ENCODE data around the gene SLC26A9. TPM values are rescaled to one million over a fixed set of nuclear protein-coding genes. Genes with fewer than 3 reads are reported as not detected.

The SLC26A9 gene
- polyA plus RNA-seq, 6 donors from 2014 or later = not detected

DNA sequence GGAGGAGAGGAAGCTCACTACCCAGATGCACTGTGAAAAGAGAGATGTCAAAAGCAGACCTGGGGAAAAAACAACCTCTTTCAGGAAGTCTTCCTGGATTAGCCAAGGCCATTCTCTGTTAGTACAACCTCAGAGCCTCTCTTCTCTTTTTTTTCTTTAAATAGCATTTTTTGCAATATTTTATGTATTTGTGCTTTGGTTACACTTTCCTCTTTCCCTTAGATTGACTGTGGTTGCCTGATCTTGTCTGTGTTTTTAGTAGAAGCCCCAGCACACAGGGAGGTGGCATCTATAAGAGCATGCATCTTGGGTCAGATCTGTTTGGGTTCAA, 18.8 kb downstream of the SLC26A9 start:
- peaks cover 0 to 8% (median 0%) of the 10 kb centered on the region in 3 donors for H3K27me3 Mint-ChIP-seq
- DNase-seq (no peak), ATAC-seq (ENCODE audit: low read depth in 2 of 2) (no peak)
- H3K9me3 Mint-ChIP-seq = no peaks in the 10 kb centered on the region
- H3K4me1 Mint-ChIP-seq = peaks cover 0 to 4% (median 0%) of the 10 kb centered on the region in 3 donors
- H3K36me3 Mint-ChIP-seq = no peaks in the 10 kb centered on the region
- no peak overlapping the region for H3K27ac Mint-ChIP-seq
- no peak overlapping the region for H3K4me3 Mint-ChIP-seq

GRCh38 chr1:205923651-205924459, 19.4 kb downstream of the SLC26A9 start:
- no peak for DNase-seq
- ATAC-seq (ENCODE audit: low read depth in 2 of 2) = no peak
- Mint-ChIP-seq H3K36me3 (no peaks in the 10 kb centered on the region), H3K27ac (no peak overlapping the region), H3K9me3 (no peaks in the 10 kb centered on the region), H3K27me3 (peaks cover 0 to 13% (median 3%) of the 10 kb centered on the region in 3 donors), H3K4me3 (no peak overlapping the region), H3K4me1 (peaks cover 0 to 4% (median 0%) of the 10 kb centered on the region in 3 donors)

- peaks cover 0 to 4% (median 0%) of the 10 kb centered on the region in 3 donors for H3K4me1 Mint-ChIP-seq
- no peak overlapping the region for H3K27ac Mint-ChIP-seq
- no peak overlapping the region for H3K4me3 Mint-ChIP-seq
- no peaks in the 10 kb centered on the region for H3K9me3 Mint-ChIP-seq
- ATAC-seq (ENCODE audit: low read depth in 2 of 2) (no peak), DNase-seq (no peak)
- no peaks in the 10 kb centered on the region for H3K36me3 Mint-ChIP-seq
- peaks cover 0 to 15% (median 5%) of the 10 kb centered on the region in 3 donors for H3K27me3 Mint-ChIP-seq
These were observed 20.4 kb downstream of the SLC26A9 start for GRCh38 chr1:205922806-205923205.

GRCh38 chr1:205922314-205922713, 20.9 kb downstream of the SLC26A9 start:
- peaks cover 0 to 15% (median 5%) of the 10 kb centered on the region in 3 donors for H3K27me3 Mint-ChIP-seq
- H3K4me1 Mint-ChIP-seq = peaks cover 0 to 4% (median 0%) of the 10 kb centered on the region in 3 donors
- DNase-seq (no peak), ATAC-seq (ENCODE audit: low read depth in 2 of 2) (no peak)
- no peak overlapping the region for H3K27ac Mint-ChIP-seq
- no peaks in the 10 kb centered on the region for H3K36me3 Mint-ChIP-seq
- no peaks in the 10 kb centered on the region for H3K9me3 Mint-ChIP-seq
- no peak overlapping the region for H3K4me3 Mint-ChIP-seq

DNA sequence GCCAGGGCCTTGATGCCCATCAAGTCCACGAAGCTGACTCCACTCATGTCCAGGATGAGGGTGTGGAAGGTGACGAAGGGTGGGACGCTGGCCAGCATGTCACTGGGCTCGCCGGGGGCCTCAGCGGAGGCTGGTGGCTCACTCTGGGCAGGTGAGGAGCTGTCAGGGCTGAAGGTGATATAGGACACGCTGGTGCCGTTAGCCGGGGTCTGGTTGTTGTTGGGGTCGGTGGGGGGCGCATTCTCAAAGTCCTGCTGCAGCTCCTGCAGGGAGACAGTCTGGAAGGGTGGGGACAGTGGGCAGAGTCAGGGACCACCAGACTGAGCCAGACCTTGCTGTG, 21.7 kb downstream of the SLC26A9 start:
- peaks cover 0 to 15% (median 5%) of the 10 kb centered on the region in 3 donors for H3K27me3 Mint-ChIP-seq
- no peak overlapping the region for H3K4me3 Mint-ChIP-seq
- no peaks in the 10 kb centered on the region for H3K36me3 Mint-ChIP-seq
- H3K9me3 Mint-ChIP-seq = no peaks in the 10 kb centered on the region
- no peak overlapping the region for H3K27ac Mint-ChIP-seq
- DNase-seq (no peak), ATAC-seq (ENCODE audit: low read depth in 2 of 2) (no peak)
- H3K4me1 Mint-ChIP-seq = peaks cover 0 to 4% (median 0%) of the 10 kb centered on the region in 3 donors

DNA sequence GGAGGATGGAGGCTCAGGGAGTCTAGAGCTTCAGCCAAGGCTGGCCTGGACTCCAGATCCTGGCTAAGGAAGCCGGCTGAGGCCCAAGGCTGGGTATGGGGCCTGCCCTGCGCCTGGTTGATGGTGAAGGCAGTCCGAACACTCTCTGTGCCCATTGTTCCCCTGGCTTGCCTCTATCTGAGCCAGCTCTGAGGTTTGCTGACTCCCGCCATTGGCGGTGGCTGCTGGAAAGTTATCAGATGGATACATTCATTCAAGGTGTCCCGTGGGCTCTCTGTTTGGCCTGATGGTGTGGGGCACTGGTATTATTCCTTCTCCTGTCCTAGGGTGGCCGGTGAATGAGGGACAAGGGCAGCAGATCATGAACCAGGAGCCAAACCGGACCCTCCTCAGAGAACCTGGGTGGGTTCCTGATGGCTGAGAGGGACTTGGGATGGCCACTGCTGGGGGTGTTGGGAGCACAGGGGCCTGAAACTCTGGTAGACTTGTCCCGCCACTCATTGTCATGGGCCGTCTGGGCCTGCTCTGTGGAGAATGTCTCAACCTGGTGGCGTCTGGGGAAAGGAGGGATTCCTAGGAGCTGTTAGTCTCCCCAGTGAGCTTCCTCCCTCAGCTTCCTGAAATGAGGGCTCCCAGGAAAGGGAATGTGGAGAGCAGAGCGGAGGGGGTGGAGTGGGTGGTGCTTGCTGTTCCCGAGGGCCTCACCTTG, 22.2 kb downstream of the SLC26A9 start:
- DNase-seq (no peak), ATAC-seq (ENCODE audit: low read depth in 2 of 2) (no peak)
- no peak overlapping the region for H3K4me3 Mint-ChIP-seq

GRCh38 chr1:205920159-205920558, 23.1 kb downstream of the SLC26A9 start:
- Mint-ChIP-seq H3K9me3 (no peaks in the 10 kb centered on the region), H3K4me3 (no peak overlapping the region), H3K4me1 (peaks cover 0 to 4% (median 0%) of the 10 kb centered on the region in 3 donors), H3K27me3 (peaks cover 0 to 15% (median 5%) of the 10 kb centered on the region in 3 donors), H3K36me3 (no peaks in the 10 kb centered on the region), H3K27ac (peak overlapping the region in 1 of 6 donors; percentile 59)
- no peak for DNase-seq
- no peak for ATAC-seq (ENCODE audit: low read depth in 2 of 2)

More for the DNA sequence above, 22.2 kb downstream of the SLC26A9 start:
- Mint-ChIP-seq H3K4me1 (peaks cover 0 to 4% (median 0%) of the 10 kb centered on the region in 3 donors), H3K9me3 (no peaks in the 10 kb centered on the region), H3K27me3 (peaks cover 0 to 15% (median 5%) of the 10 kb centered on the region in 3 donors), H3K27ac (peak overlapping the region in 2 of 6 donors; percentile 22 to 36), H3K36me3 (no peaks in the 10 kb centered on the region)

DNA sequence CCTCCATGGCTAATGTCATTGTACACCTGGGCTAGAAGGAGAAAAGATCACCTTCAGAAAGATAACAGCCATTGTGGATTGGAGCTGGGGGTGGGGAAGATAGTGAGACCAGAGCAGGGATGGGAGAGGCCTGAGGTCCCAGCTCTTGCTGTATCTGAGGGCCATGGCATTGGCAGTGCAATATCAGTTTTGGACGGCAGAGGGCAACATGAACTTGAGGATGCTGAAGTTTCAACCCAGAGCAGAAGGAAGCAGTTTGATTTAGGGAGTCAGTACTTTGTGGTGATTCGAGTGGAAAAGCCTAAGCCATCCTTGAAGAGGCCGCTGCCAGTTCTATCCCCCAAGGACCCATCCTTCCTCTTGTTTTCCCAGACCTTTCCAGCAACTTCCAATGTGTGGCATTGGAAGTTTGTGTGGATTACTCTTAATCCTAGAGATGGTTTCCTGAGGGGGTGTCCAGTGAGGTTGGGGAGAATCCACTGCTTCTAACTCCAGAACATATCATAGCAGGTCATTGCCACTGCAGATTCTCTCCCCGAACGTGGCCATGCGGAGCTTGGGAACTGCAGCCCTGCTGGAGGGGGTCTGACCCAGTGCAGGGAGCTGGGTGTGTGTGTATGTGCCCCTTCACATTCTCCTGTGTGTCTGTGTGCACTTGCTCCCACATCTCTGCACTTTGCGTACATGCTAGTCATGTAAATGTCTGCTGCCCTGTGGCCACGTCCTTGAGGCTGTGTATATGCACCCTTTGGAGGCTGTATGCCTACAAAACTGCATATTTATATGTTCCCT, 24.1 kb downstream of the SLC26A9 start:
- no peaks in the 10 kb centered on the region for H3K36me3 Mint-ChIP-seq
- peaks cover 0 to 15% (median 5%) of the 10 kb centered on the region in 3 donors for H3K27me3 Mint-ChIP-seq
- no peaks in the 10 kb centered on the region for H3K9me3 Mint-ChIP-seq
- no peak overlapping the region for H3K4me3 Mint-ChIP-seq
- no peak overlapping the region for H3K27ac Mint-ChIP-seq
- H3K4me1 Mint-ChIP-seq = peaks cover 0 to 4% (median 0%) of the 10 kb centered on the region in 3 donors
- ATAC-seq (ENCODE audit: low read depth in 2 of 2) (peak; percentile 58 to 82), DNase-seq (peak; percentile 40)

- Mint-ChIP-seq H3K4me1 (peaks cover 0 to 4% (median 0%) of the 10 kb centered on the region in 3 donors), H3K4me3 (no peak overlapping the region), H3K27me3 (peaks cover 0 to 15% (median 5%) of the 10 kb centered on the region in 3 donors), H3K36me3 (no peaks in the 10 kb centered on the region), H3K9me3 (no peaks in the 10 kb centered on the region), H3K27ac (no peak overlapping the region)
- ATAC-seq (ENCODE audit: low read depth in 2 of 2) = no peak
- DNase-seq = no peak
These were observed 25.6 kb downstream of the SLC26A9 start for GRCh38 chr1:205917466-205918238.

GRCh38 chr1:205916541-205916940, 26.7 kb downstream of the SLC26A9 start:
- no peak overlapping the region for H3K27ac Mint-ChIP-seq
- no peak for DNase-seq
- H3K36me3 Mint-ChIP-seq = no peaks in the 10 kb centered on the region
- ATAC-seq (ENCODE audit: low read depth in 2 of 2) = no peak
- H3K4me3 Mint-ChIP-seq = no peak overlapping the region
- H3K27me3 Mint-ChIP-seq = peaks cover 0 to 15% (median 5%) of the 10 kb centered on the region in 3 donors
- H3K4me1 Mint-ChIP-seq = peaks cover 0 to 4% (median 0%) of the 10 kb centered on the region in 3 donors
- H3K9me3 Mint-ChIP-seq = no peaks in the 10 kb centered on the region

- H3K4me1 Mint-ChIP-seq = peaks cover 0 to 4% (median 0%) of the 10 kb centered on the region in 3 donors
- H3K27ac Mint-ChIP-seq = peak overlapping the region in 1 of 6 donors; percentile 38
- H3K27me3 Mint-ChIP-seq = peaks cover 0 to 15% (median 5%) of the 10 kb centered on the region in 3 donors
- DNase-seq = no peak
- no peaks in the 10 kb centered on the region for H3K9me3 Mint-ChIP-seq
- ATAC-seq (ENCODE audit: low read depth in 2 of 2) = no peak
- H3K4me3 Mint-ChIP-seq = no peak overlapping the region
- H3K36me3 Mint-ChIP-seq = no peaks in the 10 kb centered on the region
These were observed 27.8 kb downstream of the SLC26A9 start for GRCh38 chr1:205915354-205915990.

DNA sequence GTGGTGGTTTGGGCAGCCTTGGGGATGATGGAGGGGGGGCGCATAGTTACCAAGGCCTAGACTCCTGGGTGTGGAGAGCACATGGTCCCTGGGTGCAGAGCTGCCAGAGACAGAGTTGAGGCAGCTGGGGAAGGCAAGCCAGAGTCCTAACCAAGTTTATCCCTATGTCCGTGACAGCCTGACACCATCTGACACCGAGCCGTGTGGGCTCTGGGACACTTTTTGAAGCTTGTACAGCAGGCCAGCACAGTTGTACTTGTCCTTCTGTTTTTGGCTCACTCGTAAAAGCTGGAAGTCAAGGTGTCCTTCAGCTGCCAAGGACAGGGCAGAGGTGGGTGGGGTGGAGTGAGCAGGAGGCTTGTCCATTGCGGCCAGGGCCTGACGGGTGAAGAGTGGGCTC, 28.5 kb downstream of the SLC26A9 start:
- DNase-seq = no peak
- Mint-ChIP-seq H3K4me3 (no peak overlapping the region), H3K36me3 (no peaks in the 10 kb centered on the region), H3K4me1 (peaks cover 0 to 3% (median 0%) of the 10 kb centered on the region in 3 donors), H3K9me3 (no peaks in the 10 kb centered on the region), H3K27ac (no peak overlapping the region), H3K27me3 (peaks cover 0 to 10% (median 5%) of the 10 kb centered on the region in 3 donors)
- no peak for ATAC-seq (ENCODE audit: low read depth in 2 of 2)

Data from naive B cell (primary cell).